Activated T-cell treated with anti-CD3 and anti-CD28 coated beads, Interleukin-2, amount 50 U/mL, for 1 hour (primary cell): ENCODE results near the gene TCTN2.

Source experiments
- DNase-seq: peaks from one replicate; pipeline ENCODE4 v3.0.0-alpha.2; 2020

The TCTN2 gene

GRCh38 chr12:123690191-123690840, 19.4 kb downstream of the TCTN2 start:
- DNase-seq, result no peak

- no peak for DNase-seq
Measured at GRCh38 chr12:123696207-123696606, 25.3 kb downstream of the TCTN2 start.

- DNase-seq, result no peak
Measured at GRCh38 chr12:123696646-123697045, 25.7 kb downstream of the TCTN2 start.

GRCh38 chr12:123705935-123706334, 35.0 kb downstream of the TCTN2 start:
- DNase-seq, result no peak

GRCh38 chr12:123707466-123707865, 36.6 kb downstream of the TCTN2 start:
- no peak for DNase-seq

- DNase-seq, result no peak
Measured at GRCh38 chr12:123712780-123713319, 41.9 kb downstream of the TCTN2 start.

GRCh38 chr12:123713398-123713797, 42.5 kb downstream of the TCTN2 start:
- DNase-seq, result no peak

- DNase-seq, result no peak
Measured at GRCh38 chr12:123713823-123714585, 43.1 kb downstream of the TCTN2 start.

GRCh38 chr12:123715195-123715594, 44.3 kb downstream of the TCTN2 start:
- DNase-seq, result no peak

- DNase-seq, result no peak
Measured at GRCh38 chr12:123717350-123717749, 46.4 kb downstream of the TCTN2 start.

GRCh38 chr12:123720141-123720814, 49.4 kb downstream of the TCTN2 start:
- DNase-seq, result no peak

- no peak for DNase-seq
Measured at GRCh38 chr12:123721245-123721644, 50.3 kb downstream of the TCTN2 start.

- DNase-seq, result no peak
Measured at GRCh38 chr12:123723011-123723410, 52.1 kb downstream of the TCTN2 start.

GRCh38 chr12:123723765-123724164, 52.9 kb downstream of the TCTN2 start:
- no peak for DNase-seq

- no peak for DNase-seq
Measured at GRCh38 chr12:123726244-123726643, 55.3 kb downstream of the TCTN2 start.

GRCh38 chr12:123726962-123727361, 56.0 kb downstream of the TCTN2 start:
- DNase-seq, result no peak

- no peak for DNase-seq
Measured at GRCh38 chr12:123727878-123728277, 57.0 kb downstream of the TCTN2 start.

GRCh38 chr12:123731596-123731995, 60.7 kb downstream of the TCTN2 start:
- DNase-seq, result no peak

GRCh38 chr12:123732251-123732650, 61.3 kb downstream of the TCTN2 start:
- no peak for DNase-seq

- no peak for DNase-seq
Measured at GRCh38 chr12:123733229-123733628, 62.3 kb downstream of the TCTN2 start.

GRCh38 chr12:123734268-123734667, 63.4 kb downstream of the TCTN2 start:
- no peak for DNase-seq

- no peak for DNase-seq
Measured at GRCh38 chr12:123741937-123742572, 71.1 kb downstream of the TCTN2 start.

- DNase-seq, result no peak
Measured at GRCh38 chr12:123743002-123743401, 72.1 kb downstream of the TCTN2 start.
